HUES48 (cell line): Measurements from ENCODE around the gene TENM4.

Experiments
- H3K27ac ChIP-seq: one replicate; pipeline ENCODE4 v1.7.0; 2013; ENCODE audit warnings: low read depth, low read length, inconsistent platforms
- H3K27me3 ChIP-seq: 2 replicates; pipeline ENCODE4 v1.6.1; 2013; ENCODE audit warnings: mild to moderate bottlenecking, low read length; ENCODE audit not compliant: control insufficient read depth, insufficient read depth
- H3K36me3 ChIP-seq: 2 replicates; pipeline ENCODE4 v1.6.1; 2013; ENCODE audit warnings: low read length; ENCODE audit not compliant: control insufficient read depth, insufficient read depth
- H3K4me1 ChIP-seq: 2 replicates; pipeline ENCODE4 v1.6.1; 2013; ENCODE audit warnings: mild to moderate bottlenecking, low read length; ENCODE audit not compliant: control insufficient read depth, insufficient read depth
- H3K4me3 ChIP-seq: 2 replicates; pipeline ENCODE4 v1.5.1; 2013; ENCODE audit warnings: mild to moderate bottlenecking, low read depth, low read length
- H3K9ac ChIP-seq: 2 replicates; pipeline ENCODE4 v1.6.1; 2013; ENCODE audit warnings: mild to moderate bottlenecking, low read depth, low read length, moderate library complexity
- H3K9me3 ChIP-seq: 2 replicates; pipeline ENCODE4 v1.6.1; 2013; ENCODE audit warnings: low read length; ENCODE audit not compliant: control insufficient read depth, insufficient read depth

TENM4 gene

GRCh38 chr11:78800096-78800690 lies 640.6 kb downstream of the TENM4 start:
- H3K27ac ChIP-seq = no peak overlapping the region
- no peak overlapping the region for H3K4me3 ChIP-seq
- no peak overlapping the region for H3K9ac ChIP-seq
- H3K27me3 ChIP-seq = no peaks in the 10 kb centered on the region
- H3K9me3 ChIP-seq = no peaks in the 10 kb centered on the region
- H3K4me1 ChIP-seq = peaks cover 25% of the 10 kb centered on the region
- H3K36me3 ChIP-seq = no peaks in the 10 kb centered on the region

GRCh38 chr11:78798663-78799062 lies 642.2 kb downstream of the TENM4 start:
- no peaks in the 10 kb centered on the region for H3K36me3 ChIP-seq
- H3K27me3 ChIP-seq = no peaks in the 10 kb centered on the region
- H3K27ac ChIP-seq = no peak overlapping the region
- no peaks in the 10 kb centered on the region for H3K9me3 ChIP-seq
- H3K4me3 ChIP-seq = no peak overlapping the region
- H3K4me1 ChIP-seq = peaks cover 25% of the 10 kb centered on the region
- H3K9ac ChIP-seq = no peak overlapping the region

- H3K27me3 ChIP-seq = no peaks in the 10 kb centered on the region
- H3K36me3 ChIP-seq = no peaks in the 10 kb centered on the region
- no peak overlapping the region for H3K4me3 ChIP-seq
- peaks cover 25% of the 10 kb centered on the region for H3K4me1 ChIP-seq
- H3K27ac ChIP-seq = no peak overlapping the region
- H3K9me3 ChIP-seq = no peaks in the 10 kb centered on the region
- H3K9ac ChIP-seq = no peak overlapping the region
Measured at GRCh38 chr11:78797559-78797958, 643.3 kb downstream of the TENM4 start.

GRCh38 chr11:78796956-78797355 lies 643.9 kb downstream of the TENM4 start:
- no peaks in the 10 kb centered on the region for H3K27me3 ChIP-seq
- H3K9me3 ChIP-seq = no peaks in the 10 kb centered on the region
- H3K4me3 ChIP-seq = no peak overlapping the region
- no peak overlapping the region for H3K9ac ChIP-seq
- H3K27ac ChIP-seq = no peak overlapping the region
- H3K4me1 ChIP-seq = peaks cover 21% of the 10 kb centered on the region
- H3K36me3 ChIP-seq = no peaks in the 10 kb centered on the region

GRCh38 chr11:78795621-78796261 lies 645.1 kb downstream of the TENM4 start:
- H3K9me3 ChIP-seq = no peaks in the 10 kb centered on the region
- no peaks in the 10 kb centered on the region for H3K36me3 ChIP-seq
- H3K27me3 ChIP-seq = no peaks in the 10 kb centered on the region
- no peak overlapping the region for H3K4me3 ChIP-seq
- H3K9ac ChIP-seq = no peak overlapping the region
- peaks cover 9% of the 10 kb centered on the region; the same call in 1 of the 2 replicates for H3K4me1 ChIP-seq
- no peak overlapping the region for H3K27ac ChIP-seq

- H3K27ac ChIP-seq = no peak overlapping the region
- H3K9ac ChIP-seq = no peak overlapping the region
- no peaks in the 10 kb centered on the region for H3K4me1 ChIP-seq
- H3K27me3 ChIP-seq = no peaks in the 10 kb centered on the region
- no peaks in the 10 kb centered on the region for H3K36me3 ChIP-seq
- no peak overlapping the region for H3K4me3 ChIP-seq
- no peaks in the 10 kb centered on the region for H3K9me3 ChIP-seq
Measured at GRCh38 chr11:78791964-78792363, 648.9 kb downstream of the TENM4 start.

- Histone ChIP-seq H3K9me3 (no peaks in the 10 kb centered on the region), H3K36me3 (no peaks in the 10 kb centered on the region), H3K9ac (no peak overlapping the region), H3K27ac (no peak overlapping the region), H3K4me3 (no peak overlapping the region), H3K27me3 (no peaks in the 10 kb centered on the region), H3K4me1 (no peaks in the 10 kb centered on the region)
Measured at GRCh38 chr11:78791254-78791653, 649.6 kb downstream of the TENM4 start.

- no peaks in the 10 kb centered on the region for H3K27me3 ChIP-seq
- H3K4me1 ChIP-seq = no peaks in the 10 kb centered on the region
- H3K4me3 ChIP-seq = no peak overlapping the region
- no peaks in the 10 kb centered on the region for H3K9me3 ChIP-seq
- H3K27ac ChIP-seq = no peak overlapping the region
- no peaks in the 10 kb centered on the region for H3K36me3 ChIP-seq
- no peak overlapping the region for H3K9ac ChIP-seq
Measured at GRCh38 chr11:78790784-78791183, 650.0 kb downstream of the TENM4 start.

- Histone ChIP-seq H3K4me1 (peaks cover under 1% of the 10 kb centered on the region; the same call in 1 of the 2 replicates), H3K4me3 (no peak overlapping the region), H3K27me3 (no peaks in the 10 kb centered on the region), H3K9ac (no peak overlapping the region), H3K36me3 (no peaks in the 10 kb centered on the region), H3K9me3 (no peaks in the 10 kb centered on the region), H3K27ac (no peak overlapping the region)
Measured at GRCh38 chr11:78789375-78789774, 651.5 kb downstream of the TENM4 start.

GRCh38 chr11:78788533-78788932 lies 652.3 kb downstream of the TENM4 start:
- Histone ChIP-seq H3K9me3 (no peaks in the 10 kb centered on the region), H3K27me3 (no peaks in the 10 kb centered on the region), H3K36me3 (no peaks in the 10 kb centered on the region), H3K9ac (no peak overlapping the region), H3K4me1 (peaks cover 9% of the 10 kb centered on the region; the same call in 1 of the 2 replicates), H3K4me3 (no peak overlapping the region), H3K27ac (no peak overlapping the region)

GRCh38 chr11:78787696-78788095 lies 653.1 kb downstream of the TENM4 start:
- H3K36me3 ChIP-seq = no peaks in the 10 kb centered on the region
- peaks cover 9% of the 10 kb centered on the region; the same call in 1 of the 2 replicates for H3K4me1 ChIP-seq
- H3K9me3 ChIP-seq = no peaks in the 10 kb centered on the region
- no peak overlapping the region for H3K27ac ChIP-seq
- no peak overlapping the region for H3K9ac ChIP-seq
- no peak overlapping the region for H3K4me3 ChIP-seq
- no peaks in the 10 kb centered on the region for H3K27me3 ChIP-seq
